HEK293 (cell line): ENCODE data around the gene NPDC1.

ENCODE experiments used
- ATF2 ChIP-seq: fragments of 450-650 bp; formaldehyde crosslinking; IDR thresholded peaks from 2 replicates; pipeline ENCODE4 v1.5.1; 2016; ENCODE audit warnings: missing biosample characterization, missing genetic modification characterization, low read depth
- BCL6B ChIP-seq: fragments of 450-650 bp; formaldehyde crosslinking; IDR thresholded peaks from 2 replicates; pipeline ENCODE4 v1.5.1; 2017; ENCODE audit warnings: missing biosample characterization, missing genetic modification characterization
- GFI1B ChIP-seq: fragments of 450-650 bp; formaldehyde crosslinking; IDR thresholded peaks from 2 replicates; pipeline ENCODE4 v1.5.1; 2016; ENCODE audit warnings: missing biosample characterization, missing genetic modification characterization
- KLF16 ChIP-seq: fragments of 450-650 bp; formaldehyde crosslinking; IDR thresholded peaks from 2 replicates; pipeline ENCODE4 v1.5.1; 2017; ENCODE audit warnings: missing biosample characterization, missing genetic modification characterization
- MEIS1 ChIP-seq: sonication (generic); formaldehyde crosslinking; IDR thresholded peaks from 2 replicates; pipeline ENCODE4 v1.8.1; 2022; ENCODE audit warnings: missing genetic modification reagents, mild to moderate bottlenecking, borderline replicate concordance
- PRDM1 ChIP-seq: fragments of 450-650 bp; formaldehyde crosslinking; IDR thresholded peaks from 2 replicates; pipeline ENCODE4; 2016; ENCODE audit warnings: missing biosample characterization, missing genetic modification characterization
- PRDM10 ChIP-seq: fragments of 450-650 bp; formaldehyde crosslinking; IDR thresholded peaks from 2 replicates; pipeline ENCODE4 v1.5.1; 2016; ENCODE audit warnings: missing biosample characterization, missing genetic modification characterization
- ZBTB48 ChIP-seq: fragments of 450-650 bp; formaldehyde crosslinking; IDR thresholded peaks from 2 replicates; pipeline ENCODE4 v1.5.1; 2016; ENCODE audit warnings: missing biosample characterization, missing genetic modification characterization
- ZBTB6 ChIP-seq: fragments of 450-650 bp; formaldehyde crosslinking; IDR thresholded peaks from 2 replicates; pipeline ENCODE4 v1.5.1; 2017; ENCODE audit warnings: missing biosample characterization, missing genetic modification characterization
- ZEB2 ChIP-seq: fragments of 450-650 bp; formaldehyde crosslinking; IDR thresholded peaks from 2 replicates; pipeline ENCODE4 v1.5.1; 2016; ENCODE audit warnings: missing biosample characterization, missing genetic modification characterization
- ZFP69B ChIP-seq: fragments of 450-650 bp; formaldehyde crosslinking; IDR thresholded peaks from 2 replicates; pipeline ENCODE4 v1.5.1; 2016; ENCODE audit warnings: missing biosample characterization, missing genetic modification characterization
- ZNF146 ChIP-seq: fragments of 450-650 bp; formaldehyde crosslinking; IDR thresholded peaks from 2 replicates; pipeline ENCODE4 v1.5.1; 2016; ENCODE audit warnings: missing biosample characterization, missing genetic modification characterization
- ZNF155 ChIP-seq: fragments of 450-650 bp; formaldehyde crosslinking; IDR thresholded peaks from 2 replicates; pipeline ENCODE4 v1.5.1; 2016; ENCODE audit warnings: missing biosample characterization, missing genetic modification characterization
- ZNF174 ChIP-seq: fragments of 450-650 bp; formaldehyde crosslinking; IDR thresholded peaks from 2 replicates; pipeline ENCODE4 v1.5.0; 2017; ENCODE audit warnings: missing biosample characterization, mild to moderate bottlenecking, missing genetic modification characterization
- ZNF214 ChIP-seq: fragments of 450-650 bp; formaldehyde crosslinking; IDR thresholded peaks from 2 replicates; pipeline ENCODE4 v1.5.1; 2017; ENCODE audit warnings: missing biosample characterization, mild to moderate bottlenecking, missing genetic modification characterization, borderline replicate concordance
- ZNF292 ChIP-seq: fragments of 450-650 bp; formaldehyde crosslinking; IDR thresholded peaks from 2 replicates; pipeline ENCODE4 v1.5.1; 2016; ENCODE audit warnings: low read depth, missing biosample characterization, missing genetic modification characterization, borderline replicate concordance
- ZNF449 ChIP-seq: fragments of 450-650 bp; formaldehyde crosslinking; IDR thresholded peaks from 2 replicates; pipeline ENCODE4 v1.5.1; 2017; ENCODE audit warnings: missing biosample characterization, mild to moderate bottlenecking, missing genetic modification characterization, moderate library complexity
- ZNF530 ChIP-seq: fragments of 450-650 bp; formaldehyde crosslinking; IDR thresholded peaks from 2 replicates; pipeline ENCODE4 v1.5.1; 2016; ENCODE audit warnings: low read depth, missing biosample characterization, missing genetic modification characterization
- ZNF558 ChIP-seq: fragments of 450-650 bp; formaldehyde crosslinking; IDR thresholded peaks from 2 replicates; pipeline ENCODE4 v1.5.1; 2016; ENCODE audit warnings: missing biosample characterization, missing genetic modification characterization
- ZNF585B ChIP-seq: fragments of 450-650 bp; formaldehyde crosslinking; IDR thresholded peaks from 2 replicates; pipeline ENCODE4 v1.5.1; 2016; ENCODE audit warnings: missing biosample characterization, missing genetic modification characterization
- ZNF623 ChIP-seq: fragments of 450-650 bp; formaldehyde crosslinking; IDR thresholded peaks from 2 replicates; pipeline ENCODE4 v1.5.1; 2016; ENCODE audit warnings: missing biosample characterization, missing genetic modification characterization
- ZNF624 ChIP-seq: fragments of 450-650 bp; formaldehyde crosslinking; IDR thresholded peaks from 2 replicates; pipeline ENCODE4 v1.5.1; 2017; ENCODE audit warnings: missing biosample characterization, missing genetic modification characterization
- ZNF626 ChIP-seq: fragments of 450-650 bp; sonication (Bioruptor Pico); formaldehyde crosslinking; IDR thresholded peaks from 2 replicates; pipeline ENCODE4 v1.5.1; 2018; ENCODE audit warnings: missing biosample characterization, missing genetic modification characterization, inconsistent platforms
- ZNF639 ChIP-seq: fragments of 450-650 bp; formaldehyde crosslinking; IDR thresholded peaks from 2 replicates; pipeline ENCODE4 v1.5.1; 2016; ENCODE audit warnings: missing biosample characterization, missing genetic modification characterization
- ZNF664 ChIP-seq: fragments of 450-650 bp; formaldehyde crosslinking; IDR thresholded peaks from 2 replicates; pipeline ENCODE4 v1.5.1; 2016; ENCODE audit warnings: missing biosample characterization, missing genetic modification characterization
- ZNF707 ChIP-seq: fragments of 450-650 bp; formaldehyde crosslinking; IDR thresholded peaks from 2 replicates; pipeline ENCODE4 v1.5.1; 2016; ENCODE audit warnings: missing biosample characterization, missing genetic modification characterization
- ZSCAN30 ChIP-seq: fragments of 450-650 bp; IDR thresholded peaks from 2 replicates; pipeline ENCODE4 v1.5.1; 2018; ENCODE audit warnings: missing biosample characterization, mild to moderate bottlenecking, missing genetic modification characterization, moderate library complexity
- ZSCAN5A ChIP-seq: fragments of 450-650 bp; formaldehyde crosslinking; IDR thresholded peaks from 2 replicates; pipeline ENCODE4 v1.5.1; 2016; ENCODE audit warnings: missing biosample characterization, missing genetic modification characterization

Gene NPDC1

GRCh38 chr9:137069508-137070091 is 23.6 kb upstream of the NPDC1 start (continued):
- TF ChIP-seq ZBTB6 (tag by site-specific recombination) (peak; percentile 87), ZNF146 (tag by site-specific recombination) (no peak), ZSCAN30 (tag by site-specific recombination) (no peak), KLF16 (tag by site-specific recombination) (no peak), ZBTB48 (peak; percentile 42; the same call in 1 of the 2 replicates), MEIS1 (CRISPR knock-in tag) (no peak), ZNF558 (tag by site-specific recombination) (no peak), ZNF585B (no peak), ZNF624 (no peak), ZNF626 (tag by site-specific recombination) (no peak), PRDM1 (tag by site-specific recombination) (no peak), ZNF449 (tag by site-specific recombination) (peak; percentile 97), ZNF623 (tag by site-specific recombination) (no peak), ZFP69B (tag by site-specific recombination) (no peak), ZNF664 (tag by site-specific recombination) (no peak), ZSCAN5A (tag by site-specific recombination) (no peak), ATF2 (tag by site-specific recombination) (no peak), PRDM10 (tag by site-specific recombination) (peak; percentile 45), ZNF174 (tag by site-specific recombination) (no peak), ZNF639 (no peak), ZNF214 (tag by site-specific recombination) (no peak), BCL6B (tag by site-specific recombination) (no peak), ZNF707 (no peak), ZNF530 (tag by site-specific recombination) (no peak), ZNF155 (tag by site-specific recombination) (no peak), GFI1B (tag by site-specific recombination) (no peak), ZNF292 (tag by site-specific recombination) (no peak; the same call in 1 of the 2 replicates), ZEB2 (tag by site-specific recombination) (peak; percentile 42; the same call in 1 of the 2 replicates)
